ENCODE data around the gene DBN1. TPM values are rescaled to one million over a fixed set of nuclear protein-coding genes. Genes with fewer than 3 reads are reported as not detected.

DBN1 gene
- polyA plus RNA-seq, 1 experiment: 164 TPM

- Histone ChIP-seq H3K4me3 (ENCODE audit: low read depth, low read length) (no peak overlapping the region), H3K27me3 (ENCODE audit: control insufficient read depth, insufficient read depth, low read length) (no peaks in the 10 kb centered on the region), H3K9me3 (ENCODE audit: control insufficient read depth, insufficient read depth, low read length) (no peaks in the 10 kb centered on the region), H3K27ac (ENCODE audit: low read depth, low read length) (no peak overlapping the region)
- CTCF ChIA-PET: interaction anchor here (0.6 to 1.1 kb wide), 3 partner anchors 24 to 50 kb away, joined by 3 to 4 read pairs (median 3); no protein-coding TSS in a partner anchor
- DNase-seq (ENCODE audit: low read depth, low spot score): no peak
- POLR2A ChIA-PET: interaction anchor here (0.6 kb wide), 1 partner anchor 14 kb away, joined by 3 read pairs; no protein-coding TSS in a partner anchor
- TF ChIP-seq, protein P1, sequence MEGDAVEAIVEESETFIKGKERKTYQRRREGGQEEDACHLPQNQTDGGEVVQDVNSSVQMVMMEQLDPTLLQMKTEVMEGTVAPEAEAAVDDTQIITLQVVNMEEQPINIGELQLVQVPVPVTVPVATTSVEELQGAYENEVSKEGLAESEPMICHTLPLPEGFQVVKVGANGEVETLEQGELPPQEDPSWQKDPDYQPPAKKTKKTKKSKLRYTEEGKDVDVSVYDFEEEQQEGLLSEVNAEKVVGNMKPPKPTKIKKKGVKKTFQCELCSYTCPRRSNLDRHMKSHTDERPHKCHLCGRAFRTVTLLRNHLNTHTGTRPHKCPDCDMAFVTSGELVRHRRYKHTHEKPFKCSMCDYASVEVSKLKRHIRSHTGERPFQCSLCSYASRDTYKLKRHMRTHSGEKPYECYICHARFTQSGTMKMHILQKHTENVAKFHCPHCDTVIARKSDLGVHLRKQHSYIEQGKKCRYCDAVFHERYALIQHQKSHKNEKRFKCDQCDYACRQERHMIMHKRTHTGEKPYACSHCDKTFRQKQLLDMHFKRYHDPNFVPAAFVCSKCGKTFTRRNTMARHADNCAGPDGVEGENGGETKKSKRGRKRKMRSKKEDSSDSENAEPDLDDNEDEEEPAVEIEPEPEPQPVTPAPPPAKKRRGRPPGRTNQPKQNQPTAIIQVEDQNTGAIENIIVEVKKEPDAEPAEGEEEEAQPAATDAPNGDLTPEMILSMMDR (IDR thresholded peaks at IDR 0.05; ENCODE audit: low read depth, low read length): no peak
Measured at GRCh38 chr5:177440990-177441780, 32.2 kb downstream of the DBN1 start.

- POLR2A ChIA-PET: interaction anchor here (0.6 kb wide), 1 partner anchor 12 kb away, joined by 3 read pairs; no protein-coding TSS in a partner anchor
- CTCF ChIA-PET: interaction anchor here (1.1 kb wide), 1 partner anchor 50 kb away, joined by 3 read pairs; no protein-coding TSS in a partner anchor
Measured at GRCh38 chr5:177440211-177440989, 33.0 kb downstream of the DBN1 start.

GRCh38 chr5:177439518-177440053 is 33.8 kb downstream of the DBN1 start:
- ChIA-PET CTCF (interaction anchor here (0.8 to 1.1 kb wide), 4 partner anchors 13 to 49 kb away, joined by 3 to 4 read pairs (median 3); partner anchors contain the start of gene GRK6), POLR2A (interaction anchor here (0.6 kb wide), 1 partner anchor 12 kb away, joined by 3 read pairs; no protein-coding TSS in a partner anchor)
- TF ChIP-seq, protein P1 (IDR thresholded peaks at IDR 0.05; ENCODE audit: low read depth, low read length): no peak

More at GRCh38 chr5:177440211-177440989, 33.0 kb downstream of the DBN1 start:
- Histone ChIP-seq H3K27me3 (ENCODE audit: control insufficient read depth, insufficient read depth, low read length) (no peaks in the 10 kb centered on the region), H3K4me3 (ENCODE audit: low read depth, low read length) (no peak overlapping the region), H3K27ac (ENCODE audit: low read depth, low read length) (no peak overlapping the region), H3K9me3 (ENCODE audit: control insufficient read depth, insufficient read depth, low read length) (no peaks in the 10 kb centered on the region; the same call in 1 of the 2 replicates)
- TF ChIP-seq, protein P1 (IDR thresholded peaks at IDR 0.05; ENCODE audit: low read depth, low read length): no peak
- no peak for DNase-seq (ENCODE audit: low read depth, low spot score)

DNA sequence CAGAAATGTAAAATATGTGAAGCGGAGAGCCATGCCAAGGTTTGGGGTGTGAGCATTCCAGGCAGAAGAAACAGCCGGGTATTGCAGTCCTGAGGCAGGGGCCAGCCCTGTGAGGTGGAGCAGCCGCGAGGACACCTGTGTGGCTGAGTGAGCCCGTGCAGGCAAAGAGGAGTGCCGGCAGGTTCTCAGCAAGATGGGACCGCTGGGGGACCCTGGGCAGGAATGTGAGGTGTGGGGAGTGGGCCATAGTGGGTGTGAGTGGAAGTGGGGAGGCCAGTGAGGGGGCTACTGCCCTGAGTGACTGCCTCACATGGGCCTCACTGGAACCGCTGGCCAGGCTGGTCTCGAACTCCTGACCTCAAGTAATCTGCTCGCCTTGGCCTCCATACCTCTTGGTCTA is 35.0 kb downstream of the DBN1 start:
- DNase-seq (ENCODE audit: low read depth, low spot score): no peak
- POLR2A ChIA-PET: no interaction called here
- no peak overlapping the region for H3K27ac ChIP-seq (ENCODE audit: low read depth, low read length)
- no peak overlapping the region for H3K4me3 ChIP-seq (ENCODE audit: low read depth, low read length)
- H3K9me3 ChIP-seq (ENCODE audit: control insufficient read depth, insufficient read depth, low read length): no peaks in the 10 kb centered on the region; the same call in 1 of the 2 replicates
- no peaks in the 10 kb centered on the region for H3K27me3 ChIP-seq (ENCODE audit: control insufficient read depth, insufficient read depth, low read length)
- TF ChIP-seq, protein P1 (IDR thresholded peaks at IDR 0.05; ENCODE audit: low read depth, low read length): no peak
- CTCF ChIA-PET: no interaction called here

More at GRCh38 chr5:177439518-177440053, 33.8 kb downstream of the DBN1 start:
- DNase-seq (ENCODE audit: low read depth, low spot score): no peak
- Histone ChIP-seq H3K27ac (ENCODE audit: low read depth, low read length) (no peak overlapping the region), H3K4me3 (ENCODE audit: low read depth, low read length) (no peak overlapping the region), H3K27me3 (ENCODE audit: control insufficient read depth, insufficient read depth, low read length) (no peaks in the 10 kb centered on the region), H3K9me3 (ENCODE audit: control insufficient read depth, insufficient read depth, low read length) (no peaks in the 10 kb centered on the region; the same call in 1 of the 2 replicates)
